Suprapubic skin (tissue), 4 donors: ENCODE measurements around the gene HECTD1.
"Not testable (repeated sequence)": the region's sequence is repeated elsewhere in the genome, so short reads cannot be mapped to it uniquely, and the experiment has no call there.

ENCODE experiments used
- EP300 ChIP-seq: sonication (generic); formaldehyde crosslinking; IDR thresholded peaks from one replicate; pipeline ENCODE4 v1.6.1; 2017; ENCODE audit warnings: antibody characterized with exemption
- POLR2A ChIP-seq, 2 donors: fragments of 450-650 bp; IDR thresholded peaks; one replicate each; pipeline ENCODE4 v1.6.1; 2017; ENCODE audit warnings: antibody characterized with exemption in 2 of 2, mild to moderate bottlenecking in 2 of 2, moderate library complexity in 2 of 2
- POLR2AphosphoS5 ChIP-seq, 3 donors: sonication (generic); formaldehyde crosslinking; IDR thresholded peaks; one replicate each; pipeline ENCODE4 v1.6.1; 2017; ENCODE audit warnings: antibody characterized with exemption in 3 of 3
- TF ChIP-seq, protein P1 (sequence below), 2 donors: fragments of 200-600 bp in 1 of 2; fragments of 450-650 bp in 1 of 2; sonication (generic) in 1 of 2; IDR thresholded peaks; one replicate each; pipeline ENCODE4 v1.5.1; 2016 to 2019; ENCODE audit warnings: antibody characterized with exemption in 2 of 2, mild to moderate bottlenecking in 1 of 2, moderate library complexity in 1 of 2

DNA sequence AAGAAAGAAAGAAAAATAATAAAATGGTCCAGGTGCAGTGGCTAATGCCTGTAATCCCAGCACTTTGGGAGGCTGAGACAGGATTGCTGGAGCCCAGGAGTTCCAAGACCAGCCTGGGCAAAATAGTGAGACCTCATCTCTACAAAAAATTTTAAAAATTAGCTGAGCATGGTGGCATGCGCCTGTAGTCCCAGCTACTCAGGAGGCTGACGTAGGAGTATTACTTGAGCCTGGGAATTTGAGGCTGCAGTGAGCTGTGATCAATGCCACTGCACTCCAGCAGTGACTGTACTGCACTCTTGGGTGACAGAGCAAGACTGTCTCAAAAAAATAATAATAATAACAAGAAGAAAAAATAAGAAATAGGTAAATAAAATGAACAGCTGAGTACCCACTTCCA is 23.7 kb upstream of the HECTD1 start:
- TF ChIP-seq, protein P1, sequence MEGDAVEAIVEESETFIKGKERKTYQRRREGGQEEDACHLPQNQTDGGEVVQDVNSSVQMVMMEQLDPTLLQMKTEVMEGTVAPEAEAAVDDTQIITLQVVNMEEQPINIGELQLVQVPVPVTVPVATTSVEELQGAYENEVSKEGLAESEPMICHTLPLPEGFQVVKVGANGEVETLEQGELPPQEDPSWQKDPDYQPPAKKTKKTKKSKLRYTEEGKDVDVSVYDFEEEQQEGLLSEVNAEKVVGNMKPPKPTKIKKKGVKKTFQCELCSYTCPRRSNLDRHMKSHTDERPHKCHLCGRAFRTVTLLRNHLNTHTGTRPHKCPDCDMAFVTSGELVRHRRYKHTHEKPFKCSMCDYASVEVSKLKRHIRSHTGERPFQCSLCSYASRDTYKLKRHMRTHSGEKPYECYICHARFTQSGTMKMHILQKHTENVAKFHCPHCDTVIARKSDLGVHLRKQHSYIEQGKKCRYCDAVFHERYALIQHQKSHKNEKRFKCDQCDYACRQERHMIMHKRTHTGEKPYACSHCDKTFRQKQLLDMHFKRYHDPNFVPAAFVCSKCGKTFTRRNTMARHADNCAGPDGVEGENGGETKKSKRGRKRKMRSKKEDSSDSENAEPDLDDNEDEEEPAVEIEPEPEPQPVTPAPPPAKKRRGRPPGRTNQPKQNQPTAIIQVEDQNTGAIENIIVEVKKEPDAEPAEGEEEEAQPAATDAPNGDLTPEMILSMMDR (IDR thresholded peaks at IDR 0.05): not testable (repeated sequence)
- TF ChIP-seq EP300; POLR2AphosphoS5 (IDR thresholded peaks at IDR 0.05); POLR2A (IDR thresholded peaks at IDR 0.05): not testable (repeated sequence)
